Stomach (tissue), 4 donors: ENCODE data around the gene PRC1.

Source experiments
- EP300 ChIP-seq: sonication (generic); formaldehyde crosslinking; IDR thresholded peaks from one replicate; pipeline ENCODE4 v1.6.1; 2017; ENCODE audit warnings: antibody characterized with exemption
- POLR2A ChIP-seq, 4 donors: fragments of 450-650 bp; IDR thresholded peaks; one replicate each; pipeline ENCODE4 v1.6.1; 2016; ENCODE audit warnings: antibody characterized with exemption in 4 of 4, control low read depth in 2 of 4, mild to moderate bottlenecking in 1 of 4, moderate library complexity in 1 of 4

DNA sequence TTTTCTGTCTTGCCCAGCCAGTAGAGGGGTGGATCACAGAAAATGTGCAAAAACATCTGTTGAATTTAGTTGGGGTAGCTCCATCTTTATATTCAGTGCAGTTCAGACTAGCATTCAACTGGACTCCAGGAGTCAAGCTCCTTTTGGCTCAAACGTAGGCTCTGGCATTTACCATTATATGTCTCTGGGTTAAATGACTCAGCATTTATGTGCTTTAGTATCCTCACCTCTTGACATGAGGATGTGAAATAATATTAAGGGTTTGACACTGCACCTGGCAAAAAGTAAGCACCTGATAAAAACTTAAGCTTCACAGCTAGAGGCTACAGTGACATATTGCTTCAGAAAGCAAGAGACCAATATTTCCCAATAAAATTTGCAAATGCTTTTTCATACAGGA, 14.8 kb downstream of the PRC1 start:
- TF ChIP-seq EP300 (no peak), POLR2A (IDR thresholded peaks at IDR 0.05) (no peak)
